ENCODE measurements around the gene GSTM5. TPM values are rescaled to one million over a fixed set of nuclear protein-coding genes. Genes with fewer than 3 reads are reported as not detected.

Gene GSTM5
- total and polyA plus RNA-seq, 2 donors (not counting 3 experiments of a cell fraction or from before 2014, with no cell fraction given) = 0.25 to 1.6 TPM

- ChIA-PET POLR2A (interaction anchor here (1.1 kb wide), 1 partner anchor 18 kb away, joined by 3 read pairs; no protein-coding TSS in a partner anchor), CTCF (interaction anchor here (1.3 to 2.3 kb wide), 2 partner anchors 9 to 118 kb away, joined by 3 to 9 read pairs; no protein-coding TSS in a partner anchor)
- Histone ChIP-seq H3K27ac (ENCODE audit: insufficient read depth, low read depth, low read length) (no peak overlapping the region), H2AFZ (ENCODE audit: low read depth, low read length) (no peak overlapping the region), H3K9me1 (replicated peaks; ENCODE audit: control insufficient read depth, extremely low read depth, insufficient read depth, low read length) (no peaks in the 10 kb centered on the region), H3K4me2 (ENCODE audit: insufficient read depth, low read length) (no peak overlapping the region), H3K9me3 (replicated peaks; ENCODE audit: control insufficient read depth, insufficient read depth, low read length) (no peaks in the 10 kb centered on the region), H3K9ac (replicated peaks; ENCODE audit: extremely low read depth, insufficient read depth, low read length) (no peak overlapping the region), H3K4me3 (replicated peaks in 1 of 3; ENCODE audit: insufficient read depth in 1 of 3, low read depth in 1 of 3, low read length in 3 of 3) (no peak overlapping the region), H3K36me3 (ENCODE audit: control insufficient read depth in 2 of 2, extremely low read depth in 1 of 2, insufficient read depth in 2 of 2, low read length in 2 of 2) (no peaks in the 10 kb centered on the region), H3K27me3 (ENCODE audit: control insufficient read depth in 2 of 2, insufficient read depth in 2 of 2, low read length in 2 of 2) (peaks cover 0 to 3% of the 10 kb centered on the region in 2 experiments), H4K20me1 (replicated peaks; ENCODE audit: control insufficient read depth, extremely low read depth, insufficient read depth, low read length) (no peaks in the 10 kb centered on the region), H3K4me1 (ENCODE audit: control insufficient read depth, extremely low read depth, insufficient read depth, low read length) (peaks cover 6% of the 10 kb centered on the region), H3K79me2 (ENCODE audit: control insufficient read depth, insufficient read depth, low read length) (no peaks in the 10 kb centered on the region)
- FAIRE-seq (no peak), DNase-seq (ENCODE audit: low read depth, low spot score) (no peak)
- TF ChIP-seq JUN (IDR thresholded peaks at IDR 0.05; ENCODE audit: borderline replicate concordance, insufficient read depth, insufficient read length, low read depth) = no peak
- TF ChIP-seq EZH2 (IDR thresholded peaks at IDR 0.05; ENCODE audit: borderline replicate concordance, low read depth, low read length, severe bottlenecking) = no peak
- TF ChIP-seq MYC (IDR thresholded peaks at IDR 0.05; ENCODE audit: low read depth, low read length) = no peak
- no peak for TF ChIP-seq POLR2AphosphoS5 (IDR thresholded peaks at IDR 0.05; ENCODE audit: insufficient read depth, low read depth, low read length)
- TF ChIP-seq GATA2 (IDR thresholded peaks at IDR 0.05; ENCODE audit: insufficient read depth, insufficient read length, low read depth, low read length) = no peak
- TF ChIP-seq CTCF (IDR thresholded peaks at IDR 0.05; ENCODE audit: extremely low read depth in 1 of 2, insufficient read depth in 1 of 2, low read depth in 1 of 2, low read length in 2 of 2) = no peak
- TF ChIP-seq POLR2A (IDR thresholded peaks at IDR 0.05; ENCODE audit: low read depth, low read length) = no peak
- no TSS peak for BruUV-seq (replicated peaks)
- dilution Hi-C loops (cut with MboI; ENCODE audit: extremely low pct_ligation_motif_present, low sequenced_read_pairs) (no loop called here), intact Hi-C loops (cut with micrococcal nuclease) (no loop called here)
Observed at GRCh38 chr1:109757936-109758786, 46.1 kb downstream of the GSTM5 start.
